DMS153 treated with DMSO at 0.1 percent for 48 hours (cell line): ENCODE results near the gene TASOR.

Experiments used
- DNase-seq: peaks from one replicate; lab custom pipeline; 2025; ENCODE audit not compliant: unreplicated experiment; lab: John Stamatoyannopoulos, UW

TASOR gene

DNA sequence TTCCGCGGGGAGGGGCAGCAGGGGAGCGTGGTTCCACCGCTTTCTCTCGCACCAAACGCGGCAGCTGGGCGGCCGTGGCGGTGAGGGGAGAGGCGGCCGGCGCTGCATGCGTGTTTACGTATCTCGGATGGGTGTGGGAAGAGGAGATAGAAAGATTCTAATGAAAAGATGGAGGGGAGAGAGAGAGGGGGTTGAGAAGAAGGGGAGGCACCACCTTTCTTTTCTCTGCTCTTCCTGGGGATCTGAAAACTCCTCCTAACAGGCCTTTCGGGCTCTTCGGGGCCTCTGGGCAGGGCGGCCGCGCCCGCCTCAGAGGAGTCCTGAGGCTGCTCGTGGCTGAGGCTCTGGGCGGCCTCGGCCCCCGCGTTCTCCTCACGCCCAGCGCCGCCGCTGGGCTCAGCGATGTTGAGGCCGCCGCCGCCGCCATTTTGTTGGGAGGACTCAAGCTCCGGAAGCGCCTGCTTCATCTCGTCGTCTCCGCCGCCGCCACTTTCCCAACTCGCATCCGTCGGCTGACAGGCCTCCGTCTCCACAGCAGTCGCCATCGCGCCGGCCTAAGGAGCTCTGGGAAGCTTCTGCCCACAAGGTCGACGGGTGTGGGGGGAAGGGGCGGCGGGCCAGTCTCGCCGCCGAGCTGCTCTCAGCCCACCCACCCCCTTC lies 473 bp downstream of the TASOR start:
- no peak for DNase-seq

DNA sequence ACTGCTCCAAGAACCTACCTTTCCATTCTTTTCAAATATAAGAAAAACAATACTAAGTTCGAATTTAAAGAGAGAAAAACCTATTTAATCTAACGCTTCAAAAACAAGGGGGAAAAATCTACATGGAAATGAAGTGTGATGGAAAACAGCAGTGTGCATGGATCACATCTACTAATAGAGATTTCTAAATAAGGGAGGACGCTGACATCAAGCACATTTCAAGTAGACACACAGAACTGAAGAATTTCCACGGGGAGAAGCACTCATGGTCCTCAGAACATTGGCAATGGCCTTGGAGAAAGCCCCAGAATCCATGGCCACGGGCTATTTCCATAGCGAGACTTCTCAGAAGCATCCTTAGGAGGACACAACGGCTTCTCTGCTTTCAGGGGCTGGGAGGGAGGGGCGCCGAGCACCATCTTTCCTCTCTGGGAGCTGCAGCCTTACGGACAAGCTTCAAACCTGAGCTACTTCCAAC lies 1.0 kb downstream of the TASOR start:
- DNase-seq = no peak

DNA sequence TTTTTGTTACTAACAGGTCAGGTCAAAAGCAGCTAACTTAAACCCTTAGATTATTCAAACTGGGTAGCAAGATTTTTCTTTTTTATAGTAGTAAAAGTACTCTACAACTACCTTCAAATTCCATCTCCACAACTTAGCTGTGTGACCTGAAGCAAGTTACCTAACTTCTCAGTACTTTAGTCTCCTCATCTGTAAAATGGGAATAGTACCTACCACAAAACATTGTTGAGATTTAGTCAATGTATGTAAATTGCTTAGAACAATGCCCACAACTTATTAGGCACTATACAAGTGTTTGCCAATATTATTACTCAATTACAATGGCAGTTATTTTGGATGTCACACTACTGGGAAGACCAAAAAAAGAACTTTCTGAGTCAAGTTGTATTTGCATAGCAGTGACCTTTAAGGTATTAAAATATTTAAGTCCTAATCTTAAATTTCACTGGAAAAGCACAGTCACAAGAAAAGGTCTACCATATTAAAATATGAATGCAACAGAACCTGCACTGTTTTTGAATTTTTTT lies 2.9 kb downstream of the TASOR start:
- no peak for DNase-seq

DNA sequence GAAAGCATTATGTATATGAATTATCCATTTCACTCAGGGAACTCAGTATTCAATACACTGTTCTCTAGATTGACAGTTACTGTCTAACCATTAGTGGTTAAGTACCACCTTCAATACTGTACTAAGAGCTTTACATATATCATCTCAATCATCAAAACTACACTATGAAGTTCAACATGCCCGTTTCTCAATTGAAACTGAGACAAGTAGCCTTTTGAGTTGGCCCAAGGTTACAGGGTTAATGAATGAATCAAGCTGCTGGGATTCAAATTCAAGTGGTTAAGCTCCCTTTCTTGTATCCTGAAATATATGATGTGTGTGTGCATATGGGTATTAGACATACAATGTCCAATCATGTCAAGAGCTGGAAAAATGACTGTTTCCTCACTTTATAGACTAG lies 5.8 kb downstream of the TASOR start:
- no peak for DNase-seq

DNA sequence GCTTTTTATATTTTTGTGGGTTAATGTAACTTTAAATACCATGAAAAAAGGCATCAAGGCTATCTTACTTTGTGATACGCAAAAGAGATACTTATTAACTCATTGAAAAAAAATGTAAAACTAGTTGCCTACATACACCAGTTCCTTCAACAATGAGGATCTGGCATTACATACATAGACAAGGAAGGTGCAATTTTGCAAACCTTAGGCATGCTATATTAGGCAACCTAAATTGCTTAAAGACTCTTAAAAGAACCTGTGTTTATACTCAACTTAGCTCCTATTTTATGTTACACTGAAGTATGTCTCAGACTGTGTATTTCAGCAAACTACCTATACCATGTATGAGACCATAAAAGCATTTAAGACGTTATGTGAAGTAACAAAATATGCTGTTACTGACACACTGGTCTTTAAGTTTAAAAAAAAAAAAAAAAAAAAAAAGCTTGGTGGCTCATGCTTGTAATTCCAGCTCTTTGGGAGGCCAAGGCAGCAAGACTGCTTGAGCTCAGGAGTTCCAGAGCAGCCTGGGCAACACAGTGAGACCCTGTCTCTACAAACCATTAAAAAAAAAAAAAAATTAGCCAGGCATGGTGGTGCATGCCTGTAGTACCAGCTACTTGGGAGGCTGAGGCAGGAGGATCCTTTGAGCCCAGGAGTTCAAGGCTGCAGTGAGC lies 9.1 kb downstream of the TASOR start:
- no peak for DNase-seq

DNA sequence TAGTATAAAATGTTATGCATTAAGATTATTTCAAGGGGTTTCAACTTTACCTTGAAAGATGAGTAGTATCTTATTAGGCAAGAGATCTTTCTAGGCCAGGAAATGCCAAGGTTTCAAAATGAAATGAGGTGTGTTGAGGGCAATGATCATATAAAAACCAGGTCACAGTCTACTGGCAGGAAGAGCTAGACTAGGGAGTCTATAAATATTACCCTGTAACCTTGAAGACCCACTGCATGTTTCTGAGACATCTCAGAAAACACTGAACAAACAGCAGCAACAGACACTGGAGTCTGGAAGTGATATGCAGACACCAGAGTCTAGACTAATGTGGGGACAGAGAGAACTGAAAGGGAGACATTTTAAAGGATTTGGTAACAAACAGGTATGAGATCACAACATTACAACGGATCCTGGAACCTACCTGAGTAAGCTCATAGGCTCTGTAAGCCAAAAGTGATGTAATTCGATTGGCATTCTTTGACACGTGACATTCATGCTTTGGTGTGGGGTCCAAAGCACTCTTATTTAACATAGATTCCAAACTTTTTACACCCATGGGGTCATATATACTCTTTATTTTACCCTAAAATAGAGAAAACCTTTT lies 15.0 kb downstream of the TASOR start:
- DNase-seq = no peak

DNA sequence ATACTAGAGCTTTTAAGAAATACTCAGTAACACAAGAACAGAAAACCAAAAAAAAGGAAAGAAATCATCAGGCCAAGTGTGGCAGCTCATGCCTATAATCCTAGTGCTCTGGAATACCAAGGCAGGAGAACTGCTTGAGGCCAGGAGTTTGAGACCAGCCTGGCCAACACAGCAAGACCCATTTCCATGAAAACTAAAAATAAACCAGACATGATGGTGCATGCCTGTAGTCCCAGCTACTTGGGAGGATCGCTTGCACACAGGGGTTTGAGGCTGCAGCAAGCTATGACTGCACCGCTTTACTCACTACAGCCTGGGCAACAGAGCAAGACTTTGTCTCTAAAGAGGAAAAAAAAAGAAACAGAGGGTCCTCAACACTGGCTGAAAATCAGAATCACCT lies 18.2 kb downstream of the TASOR start:
- no peak for DNase-seq

DNA sequence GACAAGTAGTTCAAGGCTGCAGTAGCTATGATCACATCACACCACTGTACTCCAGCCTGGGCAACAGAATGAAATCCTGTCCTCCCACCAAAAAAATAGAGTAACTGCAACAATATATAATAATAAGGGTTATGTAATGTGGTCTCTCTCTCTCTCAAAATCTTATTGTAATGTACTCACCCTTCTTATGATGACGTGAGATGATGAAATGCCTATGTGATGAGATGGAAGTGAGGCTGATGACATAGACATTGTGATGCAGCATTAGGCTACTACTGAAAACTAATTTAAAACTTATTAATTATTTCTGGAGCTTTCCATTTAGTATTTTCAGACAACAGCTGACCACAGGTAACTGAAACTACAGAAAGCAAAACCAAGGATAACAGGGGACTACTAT lies 27.4 kb downstream of the TASOR start:
- no peak for DNase-seq

DNA sequence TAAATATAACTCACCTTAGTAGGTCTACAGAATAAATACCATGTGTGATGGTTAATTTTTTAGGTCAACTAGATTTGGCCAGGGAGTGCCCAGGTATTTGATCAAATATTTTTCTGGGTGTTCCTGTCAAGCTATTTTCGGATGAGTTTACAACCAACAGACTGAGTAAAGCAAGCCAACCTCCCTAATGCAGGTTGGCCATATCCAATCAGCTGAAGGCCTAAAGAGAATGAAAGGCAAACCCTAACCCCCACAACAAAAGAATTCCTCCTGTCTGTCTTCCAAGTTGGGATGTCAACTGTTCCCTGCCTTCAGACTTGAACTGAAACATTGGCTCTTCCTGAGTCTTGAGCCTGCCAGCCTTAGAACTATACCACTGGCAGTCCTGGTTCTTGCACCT lies 28.6 kb downstream of the TASOR start:
- no peak for DNase-seq

DNA sequence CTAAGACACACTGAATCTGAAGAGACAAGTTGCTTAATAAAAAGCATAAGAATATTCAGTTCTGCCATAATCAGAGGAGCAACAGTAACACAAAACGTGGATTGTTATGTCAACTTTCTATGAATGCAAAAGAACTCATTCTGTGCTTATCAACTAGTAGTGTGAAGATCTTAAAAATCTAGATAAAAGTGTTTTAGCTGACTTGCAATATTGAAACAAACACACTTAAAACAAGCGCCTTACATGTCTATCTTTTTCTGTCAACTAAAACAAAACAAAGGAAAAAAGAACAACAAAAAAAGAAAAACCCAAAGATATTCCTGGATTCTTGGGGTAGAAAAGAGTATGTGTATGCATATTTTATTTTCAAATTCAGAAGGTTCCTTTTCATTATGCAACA lies 37.7 kb downstream of the TASOR start:
- no peak for DNase-seq

DNA sequence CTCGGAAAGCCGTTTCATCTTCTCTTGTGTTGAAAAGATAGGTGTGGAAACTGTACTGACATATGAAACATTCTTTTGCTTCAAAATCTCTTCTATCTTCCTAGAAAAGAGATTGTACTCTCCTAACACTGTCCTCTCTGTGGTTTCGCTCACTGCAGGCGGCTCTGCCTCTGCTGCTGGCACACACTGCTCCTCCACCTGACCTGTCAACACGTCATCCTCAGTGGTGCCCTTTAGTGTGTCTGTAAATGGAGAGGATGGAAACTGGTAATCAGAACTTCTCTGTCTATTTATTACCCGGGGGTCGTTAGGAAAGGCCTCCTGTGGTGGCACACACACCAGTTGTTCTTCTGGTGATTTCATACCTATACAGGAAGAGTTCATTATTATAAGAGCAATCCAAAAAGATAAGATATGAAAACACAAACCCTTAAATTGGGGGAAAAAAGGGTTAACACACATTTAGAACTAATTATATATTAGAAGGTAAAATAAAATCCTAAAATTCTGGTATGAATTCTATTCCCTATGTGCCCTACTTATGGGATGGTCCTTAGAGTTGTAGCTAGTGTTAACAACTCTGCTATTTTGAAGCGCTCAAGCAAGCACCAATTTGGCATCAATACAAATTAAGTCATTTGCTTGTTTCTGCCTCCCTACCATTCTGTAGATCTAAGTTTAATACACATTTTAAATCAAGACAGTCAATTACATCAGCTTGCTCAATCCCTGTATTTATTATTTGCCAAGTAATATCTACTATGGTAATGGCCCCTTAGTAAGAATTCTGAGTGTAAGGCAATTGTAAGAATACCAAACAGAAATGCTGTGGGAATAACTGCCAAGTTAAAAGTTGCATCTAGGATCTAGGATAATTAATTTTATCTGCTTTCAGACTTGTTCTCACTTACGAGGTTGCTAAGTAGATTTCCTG lies 49.2 kb downstream of the TASOR start:
- DNase-seq = no peak
